Measurements from ENCODE around the gene CEP131.

The CEP131 gene

DNA sequence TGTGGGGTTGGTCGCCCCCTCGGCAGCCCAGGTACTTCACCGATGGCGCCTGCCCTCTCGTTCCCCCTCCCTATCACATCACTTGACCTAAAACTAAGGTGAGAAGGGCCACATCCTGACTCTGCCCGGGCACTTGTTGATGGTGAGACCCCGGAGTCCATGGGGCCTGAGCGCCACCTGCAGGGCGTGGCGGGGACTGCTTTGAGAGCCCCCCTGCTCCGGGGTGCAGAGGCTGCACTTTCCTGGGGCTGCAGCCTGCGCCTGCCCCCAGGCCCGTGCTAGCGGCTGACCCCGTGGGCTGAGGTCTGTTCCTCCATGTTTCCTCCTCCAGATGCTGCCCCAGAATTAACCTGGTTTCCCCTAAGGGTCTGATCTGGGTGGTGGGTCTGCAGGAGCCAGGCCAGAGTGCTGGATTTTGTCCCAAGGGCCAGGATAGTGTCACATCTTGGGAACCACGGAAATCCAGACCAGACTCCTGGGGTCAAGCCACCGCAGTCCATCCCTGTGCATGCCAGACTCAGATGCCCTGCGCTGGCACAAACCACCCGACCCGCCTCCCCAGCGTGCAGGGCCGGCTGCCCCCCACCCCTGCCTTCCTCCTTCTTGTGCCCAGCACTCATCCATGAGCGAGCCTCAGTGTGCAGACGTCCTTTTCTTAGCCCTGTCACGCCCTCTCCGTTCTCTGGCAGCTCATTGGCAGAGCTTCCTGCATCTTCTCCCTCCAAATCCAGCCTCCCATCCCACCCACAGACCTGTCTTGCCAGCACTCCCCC is 19.1 kb upstream of the CEP131 start:
- in situ Hi-C loops (cut with MboI; ENCODE audit: low sequenced_read_pairs): loop anchor here (25.0 kb wide), 1 partner anchor 105 kb away; no protein-coding TSS in a partner anchor

DNA sequence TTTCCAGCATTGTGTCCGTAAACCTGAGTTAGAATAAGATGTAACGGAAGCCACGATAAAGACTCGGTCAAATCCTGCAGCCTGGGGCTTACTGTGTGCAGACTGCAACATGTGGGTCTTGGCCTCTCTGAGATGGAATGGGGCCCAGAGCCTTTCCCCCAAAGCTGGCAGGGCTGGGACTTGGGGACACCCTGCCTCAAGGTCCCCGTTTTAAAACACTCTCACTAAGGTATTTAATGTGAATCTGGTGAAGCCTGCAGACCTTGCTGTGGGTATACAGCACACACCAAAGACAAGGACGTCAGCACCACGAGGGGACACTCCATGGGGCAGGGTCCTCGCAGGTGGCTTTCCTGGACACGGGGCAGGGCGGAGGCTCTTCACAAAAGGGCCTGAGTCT is 18.4 kb upstream of the CEP131 start:
- in situ Hi-C loops (cut with MboI; ENCODE audit: low sequenced_read_pairs): loop anchor here (25.0 kb wide), 1 partner anchor 104 kb away; no protein-coding TSS in a partner anchor

DNA sequence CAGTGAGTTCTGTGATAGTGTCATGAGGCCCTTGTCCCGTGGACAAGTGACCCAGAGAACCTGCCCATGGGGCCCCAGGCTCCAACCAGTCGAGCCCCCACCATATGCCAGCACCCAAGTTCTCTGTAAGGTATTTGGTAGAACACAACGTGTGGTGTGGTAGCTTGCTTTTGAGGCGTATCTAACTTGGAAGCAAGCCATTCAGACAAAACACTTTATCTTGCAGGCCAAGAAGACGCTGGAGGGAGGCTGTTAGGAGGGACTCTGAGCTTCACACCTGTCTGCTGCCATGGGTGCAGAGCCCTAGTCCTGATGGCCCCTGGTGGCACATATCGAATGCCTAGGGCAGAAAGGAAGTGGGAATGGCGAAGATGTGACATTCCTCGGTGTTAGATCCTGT is 18.0 kb upstream of the CEP131 start:
- in situ Hi-C loops (cut with MboI; ENCODE audit: low sequenced_read_pairs): loop anchor here (25.0 kb wide), 1 partner anchor 103 kb away; no protein-coding TSS in a partner anchor

DNA sequence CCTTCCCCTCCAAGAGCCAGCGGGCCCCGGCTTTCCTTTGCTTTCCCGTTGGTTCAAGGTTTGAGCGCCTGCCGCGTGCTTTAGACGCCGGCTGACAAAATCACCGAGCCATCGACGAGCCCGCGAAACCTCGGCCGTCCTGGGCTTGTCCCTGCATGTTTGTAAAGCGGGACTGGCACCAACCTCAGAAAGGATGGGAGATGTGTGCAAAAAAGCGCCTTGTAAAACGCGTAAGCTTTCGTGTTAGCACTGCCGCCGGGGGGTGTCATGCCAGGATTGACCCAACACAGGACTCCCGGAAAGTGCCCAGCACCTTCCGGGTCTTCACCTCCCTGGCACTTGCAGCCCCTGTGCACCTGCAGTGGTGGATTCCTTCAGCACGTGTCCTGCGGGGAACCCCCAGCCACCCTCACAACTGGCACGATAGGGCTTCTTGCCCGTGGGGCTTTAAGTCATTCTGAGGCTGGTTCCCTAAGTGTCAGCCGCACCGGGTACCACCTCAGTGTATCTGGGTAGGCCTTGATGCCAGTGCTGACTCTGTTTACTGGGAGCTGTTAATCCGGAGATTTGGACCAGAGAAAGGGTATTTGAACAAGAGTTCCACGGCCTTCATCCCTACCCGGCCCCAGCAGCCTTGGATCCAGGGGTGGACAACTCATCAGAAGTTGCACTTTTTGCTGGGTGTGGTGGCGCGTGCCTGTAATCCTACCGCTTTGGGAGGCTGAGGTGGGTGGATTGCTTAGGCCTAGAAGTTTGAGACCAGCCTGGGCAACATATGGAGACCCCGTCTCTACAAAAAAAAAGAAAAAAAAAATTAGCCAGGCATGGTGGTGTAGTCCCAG is 17.2 kb upstream of the CEP131 start:
- in situ Hi-C loops (cut with MboI; ENCODE audit: low sequenced_read_pairs): loop anchor here (25.0 kb wide), 1 partner anchor 103 kb away; no protein-coding TSS in a partner anchor

DNA sequence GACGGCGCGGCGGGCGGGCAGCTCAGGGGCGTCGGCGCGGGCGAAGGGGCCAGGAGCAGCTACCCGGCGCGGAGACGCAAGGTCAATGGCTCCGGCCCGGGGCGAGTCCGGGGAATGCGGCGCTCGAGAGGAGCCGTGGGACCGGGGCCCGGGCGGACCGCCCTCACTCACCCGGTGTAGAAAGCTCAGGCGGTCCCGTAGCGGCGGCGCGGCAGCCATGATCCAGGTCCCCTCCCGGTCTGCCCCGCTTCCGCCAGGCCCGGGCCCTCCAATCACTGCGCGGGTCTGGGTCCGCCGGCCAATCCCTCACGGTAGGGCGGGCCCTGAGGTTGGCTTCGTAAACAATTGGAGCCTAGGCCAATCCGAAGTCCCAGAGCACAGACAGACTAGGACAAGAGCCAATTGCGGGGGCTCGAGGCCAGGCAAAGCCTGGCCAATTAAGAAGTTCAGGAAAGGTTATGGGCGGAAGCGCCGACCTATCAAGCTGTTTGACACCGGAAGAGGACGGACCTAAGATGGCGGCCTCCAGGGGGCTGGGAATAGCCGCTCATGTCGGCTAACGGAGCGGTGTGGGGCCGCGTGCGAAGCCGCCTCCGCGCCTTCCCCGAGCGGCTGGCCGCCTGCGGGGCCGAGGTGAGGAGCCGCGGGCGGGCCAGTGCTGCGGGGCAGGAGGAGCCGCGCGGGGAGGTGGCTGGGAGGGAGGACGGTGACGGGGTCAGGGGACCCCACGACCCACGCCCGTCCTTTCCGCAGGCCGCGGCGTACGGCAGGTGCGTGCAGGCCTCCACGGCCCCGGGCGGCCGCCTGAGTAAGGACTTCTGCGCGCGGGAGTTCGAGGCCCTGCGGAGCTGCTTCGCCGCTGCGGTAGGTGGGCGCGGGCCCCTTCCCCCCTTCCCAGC is 16.3 kb upstream of the CEP131 start, which contains the start of the genes NDUFAF8 and TEPSIN:
NDUFAF8 (plus strand) TSS at position 504 of the 899 bp plus-strand sequence; CDS start at position 550, 46 bp downstream.
TEPSIN (minus strand) TSS at position 241 of the 899 bp plus-strand sequence; CDS start at position 219, 22 bp downstream.
- in situ Hi-C loops (cut with MboI; ENCODE audit: low sequenced_read_pairs): loop anchor here (25.0 kb wide), 1 partner anchor 102 kb away; no protein-coding TSS in a partner anchor

DNA sequence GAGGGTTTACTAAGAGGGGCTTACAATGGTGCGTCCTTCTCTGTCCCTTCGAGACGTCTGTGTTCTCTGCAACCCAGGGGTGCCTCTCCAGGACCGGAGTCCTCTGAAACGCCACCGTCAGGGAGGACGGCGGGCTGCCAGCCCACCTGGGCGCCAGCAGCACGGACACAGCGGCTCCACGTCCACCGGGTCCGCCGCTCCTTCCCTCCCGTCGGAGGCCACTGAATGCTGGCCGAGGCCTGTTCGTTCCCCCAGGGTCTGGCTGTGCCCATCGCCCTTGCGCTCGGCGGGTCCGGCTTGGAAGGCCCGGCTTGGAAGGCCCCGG is 15.7 kb upstream of the CEP131 start:
- in situ Hi-C loops (cut with MboI; ENCODE audit: low sequenced_read_pairs): loop anchor here (25.0 kb wide), 1 partner anchor 101 kb away; no protein-coding TSS in a partner anchor

DNA sequence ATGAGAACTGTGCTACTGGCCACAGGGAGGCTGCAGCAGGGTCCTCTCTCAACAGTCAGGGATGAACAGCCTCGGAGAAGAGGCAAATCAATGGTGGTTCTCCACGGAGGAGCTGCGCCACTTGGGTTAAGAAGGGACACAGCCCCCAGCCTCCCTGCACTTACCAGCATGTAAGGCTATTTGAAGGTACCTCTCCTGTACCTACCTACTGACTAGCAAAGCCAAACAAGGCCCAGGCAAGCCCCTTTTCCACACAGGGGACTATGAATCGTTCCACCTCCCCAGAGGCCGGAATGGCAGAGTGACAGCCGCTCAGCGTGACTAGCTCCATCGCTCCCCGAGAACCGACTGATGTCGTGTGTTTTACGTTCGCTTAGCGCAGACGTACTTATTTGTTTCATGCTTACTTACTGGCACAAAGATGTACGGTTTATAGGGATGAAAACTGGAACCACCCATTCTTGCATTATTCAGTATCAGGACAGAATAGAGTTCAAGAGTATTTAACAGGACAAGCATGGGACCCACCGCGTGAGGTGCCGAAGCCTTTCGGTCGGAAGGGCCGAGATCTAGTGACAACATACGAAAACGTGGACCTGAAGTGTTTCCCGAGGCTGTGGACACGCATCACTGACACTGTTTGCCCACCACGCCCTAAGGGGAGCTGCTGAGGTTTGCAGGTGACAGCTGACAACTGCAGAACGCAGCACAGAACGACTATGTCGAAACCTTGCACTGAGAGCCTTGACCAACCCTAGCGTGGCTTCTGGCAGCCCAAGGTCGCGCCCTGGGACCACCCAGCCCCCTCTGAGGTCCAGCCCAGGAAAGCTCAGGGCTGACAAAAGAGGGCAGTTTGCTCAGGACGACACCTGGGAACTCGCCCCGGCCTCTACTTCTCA is 15.1 kb upstream of the CEP131 start:
- in situ Hi-C loops (cut with MboI; ENCODE audit: low sequenced_read_pairs): loop anchor here (25.0 kb wide), 1 partner anchor 101 kb away; no protein-coding TSS in a partner anchor

DNA sequence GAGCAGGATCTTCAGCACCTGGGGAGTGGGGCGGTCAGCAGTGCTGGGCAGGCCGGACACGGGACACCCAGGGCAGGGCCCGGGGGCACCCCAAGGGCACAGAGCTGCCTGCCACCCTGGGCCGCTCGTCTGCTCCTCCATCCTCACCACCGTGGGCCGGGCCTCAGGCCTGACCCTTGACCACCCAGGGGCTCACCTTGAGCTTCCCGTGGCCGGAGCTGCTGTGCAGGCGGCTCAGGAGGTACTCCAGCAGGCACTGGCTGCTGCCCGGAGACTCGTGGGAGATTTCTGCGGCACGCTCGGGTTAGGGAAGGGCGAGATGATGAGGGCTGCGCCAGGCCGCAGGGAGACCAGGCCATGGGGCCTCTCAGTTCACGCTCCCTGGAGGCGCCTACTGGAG is 14.0 kb upstream of the CEP131 start:
- in situ Hi-C loops (cut with MboI; ENCODE audit: low sequenced_read_pairs): loop anchor here (25.0 kb wide), 1 partner anchor 99 kb away; no protein-coding TSS in a partner anchor

DNA sequence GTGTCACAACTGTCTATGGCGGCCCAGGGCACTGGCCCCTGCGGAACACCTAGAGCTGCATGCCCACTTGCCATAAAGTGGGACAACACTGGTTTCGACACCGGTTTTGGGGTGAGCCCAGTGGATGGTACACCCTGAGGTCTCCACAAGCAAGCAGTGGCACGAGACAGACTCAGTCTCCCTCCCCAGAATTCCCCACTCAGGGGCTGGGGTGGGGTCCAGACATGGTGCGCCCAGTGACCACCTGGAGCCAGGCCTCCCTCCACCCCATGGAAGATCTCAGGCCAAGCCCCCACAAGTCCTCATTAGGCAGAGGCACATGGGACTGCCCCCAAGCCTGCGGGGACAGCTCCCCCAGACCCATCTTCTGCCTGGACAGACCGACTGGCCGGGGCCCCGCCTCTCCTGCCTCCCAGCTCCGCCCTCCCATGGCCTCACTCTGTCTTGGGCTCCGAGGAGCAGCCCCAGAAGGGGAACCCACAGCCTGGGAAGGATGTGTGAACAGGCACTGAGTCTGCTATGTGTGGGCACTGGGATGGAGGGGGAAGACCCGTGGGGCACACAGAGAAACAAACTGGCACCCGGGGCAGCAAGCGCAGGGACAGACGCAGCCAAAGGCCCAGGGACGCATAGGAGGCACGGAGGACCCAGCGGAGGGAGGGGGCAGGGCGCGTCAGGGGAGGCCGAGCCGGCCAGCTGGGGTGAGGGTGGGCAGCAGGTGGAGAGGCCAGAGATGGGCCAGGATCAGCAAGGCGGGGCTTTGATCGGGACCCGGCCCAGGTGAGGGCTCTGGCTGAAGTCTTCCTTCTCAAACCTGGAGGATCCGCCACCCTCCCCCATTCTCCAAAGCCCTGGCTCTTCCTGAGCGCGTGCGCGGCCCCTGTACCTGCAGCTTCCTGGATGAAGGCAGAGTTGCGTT is 13.3 kb upstream of the CEP131 start:
- in situ Hi-C loops (cut with MboI; ENCODE audit: low sequenced_read_pairs): loop anchor here (25.0 kb wide), 1 partner anchor 99 kb away; no protein-coding TSS in a partner anchor

DNA sequence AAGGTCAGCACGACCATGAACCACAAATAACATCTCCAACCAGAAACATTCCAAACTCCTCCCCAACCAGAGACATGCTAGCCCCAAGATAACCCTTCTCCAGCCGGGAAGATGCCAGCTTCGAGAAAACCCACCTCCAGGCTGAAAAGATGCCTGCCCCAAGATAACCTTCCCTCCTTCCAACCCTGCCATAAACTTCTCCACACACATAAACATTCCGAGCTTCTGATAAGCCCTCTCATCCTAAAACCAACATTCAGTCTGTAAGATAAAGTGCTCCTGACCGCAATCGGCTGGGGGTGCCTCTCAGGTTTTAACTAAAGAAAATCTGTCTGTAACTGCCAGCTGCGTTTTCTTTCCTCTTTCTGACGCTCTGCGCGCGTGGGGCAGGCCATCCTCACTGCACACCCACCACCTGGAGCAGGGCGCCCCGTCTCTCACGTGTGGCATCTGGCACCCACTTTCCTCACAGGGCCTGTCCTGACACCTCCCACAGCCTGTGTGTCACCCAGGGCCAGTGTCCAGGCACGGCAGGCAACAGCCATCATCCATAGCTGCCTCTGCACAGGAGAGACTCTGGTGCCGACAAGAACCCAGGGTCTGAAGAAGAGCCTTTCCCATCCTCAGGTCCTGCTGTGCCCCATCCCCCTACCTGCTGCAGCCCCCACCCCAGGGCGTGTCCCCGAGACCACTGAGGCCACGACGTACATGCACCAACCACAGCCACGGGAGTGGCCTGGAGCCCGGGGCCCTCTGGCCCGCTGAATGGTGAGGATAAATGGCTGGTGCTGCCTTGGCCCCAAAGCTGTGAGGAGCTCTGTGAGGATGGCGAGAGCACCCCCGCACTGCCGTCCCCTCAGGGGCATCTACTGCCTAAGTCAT is 12.4 kb upstream of the CEP131 start:
- in situ Hi-C loops (cut with MboI; ENCODE audit: low sequenced_read_pairs): loop anchor here (25.0 kb wide), 1 partner anchor 98 kb away; no protein-coding TSS in a partner anchor

DNA sequence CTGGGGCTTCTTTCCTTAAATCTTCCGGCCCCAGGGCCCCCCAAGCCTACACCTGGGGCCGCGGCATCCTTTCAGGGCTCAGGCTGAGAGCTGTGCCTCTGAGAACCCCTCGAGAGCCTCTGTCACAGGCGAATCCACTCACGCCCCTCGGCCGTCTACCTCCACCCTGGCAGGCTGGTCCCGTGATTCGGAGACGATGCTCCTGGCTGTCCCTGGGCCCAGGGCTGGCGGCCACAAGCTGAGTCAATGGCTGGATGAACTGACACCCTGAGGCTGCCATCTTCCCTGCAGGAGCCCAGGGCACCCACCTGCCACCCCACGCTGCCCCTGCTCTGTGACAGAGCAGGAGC is 11.7 kb upstream of the CEP131 start:
- in situ Hi-C loops (cut with MboI; ENCODE audit: low sequenced_read_pairs): loop anchor here (25.0 kb wide), 1 partner anchor 97 kb away; no protein-coding TSS in a partner anchor

DNA sequence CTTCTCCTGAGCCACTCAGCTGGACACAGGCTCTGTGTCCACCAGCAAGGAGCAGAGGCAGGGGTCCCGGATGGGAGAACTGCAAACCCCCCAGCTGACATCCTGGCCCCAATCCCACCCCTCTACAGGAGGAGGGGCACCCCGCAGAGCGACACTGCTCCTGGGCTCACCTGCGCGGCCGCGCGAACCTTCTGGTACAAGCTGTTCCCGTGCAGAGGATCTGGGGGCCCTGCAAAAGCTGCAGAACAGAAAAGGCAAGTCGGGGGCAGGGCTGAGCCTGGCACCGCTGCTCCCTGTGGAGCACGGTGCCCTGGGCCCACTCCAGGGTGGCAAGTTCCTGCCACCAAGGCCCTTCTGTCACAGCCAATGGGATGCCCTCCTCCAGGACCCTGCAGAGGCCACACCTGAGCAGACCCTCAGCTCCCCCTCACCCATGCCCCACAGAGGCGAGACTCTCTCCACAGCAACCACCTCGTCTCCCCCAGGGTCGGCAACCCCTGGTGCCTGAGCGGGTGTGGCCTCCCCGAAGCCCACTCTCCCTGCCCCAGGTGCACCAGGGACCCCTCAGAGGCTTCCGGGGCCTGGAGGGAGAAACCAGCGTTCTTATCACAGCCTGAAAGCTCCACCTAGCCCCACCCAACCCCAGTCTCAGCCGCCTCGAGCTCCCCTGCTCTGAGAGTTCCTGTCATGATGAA is 11.2 kb upstream of the CEP131 start:
- in situ Hi-C loops (cut with MboI; ENCODE audit: low sequenced_read_pairs): loop anchor here (25.0 kb wide), 1 partner anchor 97 kb away; no protein-coding TSS in a partner anchor

DNA sequence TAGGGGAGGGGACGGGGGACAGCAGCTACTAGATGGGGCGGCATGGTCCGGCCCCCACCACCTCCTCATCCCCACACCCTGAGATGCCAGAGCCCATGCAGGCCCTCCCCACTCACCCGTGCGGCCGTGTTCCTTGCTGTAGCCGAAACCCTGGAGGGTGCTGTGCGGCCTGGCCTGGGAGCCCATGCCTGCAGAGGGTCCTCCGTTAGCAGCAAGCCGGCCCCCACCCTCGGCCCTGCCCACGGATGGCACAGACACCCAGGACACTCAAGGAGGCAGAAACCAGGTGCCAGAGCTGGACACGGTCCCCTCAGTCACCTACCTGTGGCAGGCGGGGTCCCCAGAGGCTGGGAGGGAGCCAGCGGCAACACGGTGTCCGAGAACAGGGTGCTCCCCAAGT is 10.6 kb upstream of the CEP131 start:
- in situ Hi-C loops (cut with MboI; ENCODE audit: low sequenced_read_pairs): loop anchor here (25.0 kb wide), 1 partner anchor 96 kb away; no protein-coding TSS in a partner anchor

DNA sequence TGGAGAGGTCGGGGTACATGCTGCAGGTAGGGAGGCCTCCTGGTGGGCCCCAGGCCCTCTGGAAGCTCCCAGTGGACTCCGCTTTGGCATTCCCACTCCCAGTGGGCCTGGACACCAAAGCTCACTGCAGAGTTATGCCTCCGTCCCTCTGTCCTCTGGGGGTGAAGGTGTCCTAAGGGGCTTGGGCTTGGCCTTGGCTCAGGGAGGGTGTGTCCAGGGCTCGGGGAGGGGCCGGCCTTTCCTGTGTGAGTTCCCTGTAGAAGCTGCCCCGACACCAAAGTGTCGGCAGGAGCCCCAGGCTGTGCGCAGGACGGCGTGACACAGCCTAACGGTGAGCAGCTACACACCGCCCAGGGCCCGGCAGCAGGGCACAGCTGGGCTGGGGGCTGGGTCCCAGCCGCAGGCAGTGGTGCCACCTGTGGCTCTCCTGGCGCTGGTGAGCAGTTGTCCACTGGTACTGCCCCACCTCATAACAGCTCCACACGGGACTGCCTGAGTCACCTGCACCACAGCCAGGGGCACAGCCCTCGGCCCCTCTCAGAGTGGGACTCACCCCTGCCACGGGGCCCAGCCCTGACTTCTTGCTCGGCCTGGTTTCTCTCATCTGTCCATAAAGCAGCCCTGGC is 10.0 kb upstream of the CEP131 start:
- in situ Hi-C loops (cut with MboI; ENCODE audit: low sequenced_read_pairs): loop anchor here (25.0 kb wide), 1 partner anchor 95 kb away; no protein-coding TSS in a partner anchor

DNA sequence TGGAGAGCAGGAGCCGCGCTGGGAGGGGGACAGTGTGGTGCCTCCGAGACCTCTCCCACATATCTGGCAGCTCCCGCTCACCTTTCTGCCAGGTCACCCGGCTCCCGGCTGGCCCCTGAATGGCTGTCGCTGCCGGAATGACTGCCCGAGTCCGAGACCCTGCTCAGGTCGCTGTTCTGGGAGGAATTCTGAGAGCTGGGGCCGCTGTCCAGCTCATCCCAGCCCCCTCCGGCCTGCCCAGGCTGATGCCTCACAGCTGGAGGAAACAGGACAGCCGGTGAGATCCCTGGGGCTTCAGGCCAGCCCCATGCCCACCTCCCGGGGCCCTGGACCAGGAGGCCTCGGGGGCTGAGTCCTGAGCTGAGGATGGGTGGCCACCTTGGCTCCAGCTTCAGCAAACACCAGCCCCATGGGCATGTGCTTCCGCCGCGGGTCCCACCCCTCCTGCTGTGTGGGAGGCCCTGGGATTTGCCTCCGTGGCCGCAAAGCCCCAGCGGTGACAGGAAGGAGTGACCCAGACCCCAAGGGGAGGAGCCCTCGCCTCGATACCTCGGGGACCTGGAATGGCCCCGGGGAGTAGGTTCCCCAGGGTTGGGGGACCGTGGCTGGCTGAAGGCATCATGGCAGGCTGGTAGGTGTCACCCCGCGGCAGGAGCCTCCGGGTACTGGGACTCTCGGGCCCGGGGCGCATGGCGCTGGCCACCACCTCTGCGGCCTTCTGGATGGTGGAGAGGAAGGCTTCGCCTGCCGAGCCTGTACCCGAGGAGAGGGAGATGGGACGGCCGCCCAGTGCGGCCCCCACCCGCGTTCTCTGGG is 9.2 kb upstream of the CEP131 start:
- in situ Hi-C loops (cut with MboI; ENCODE audit: low sequenced_read_pairs): loop anchor here (25.0 kb wide), 1 partner anchor 95 kb away; no protein-coding TSS in a partner anchor

Data from HL-60/S4 treated with phorbol 12-myristate 13-acetate at 8.2 ng/mL for 4 days and 3 days (cell line).